OCI-LY3 (cell line): ENCODE measurements around the gene MESP2.

Source experiments
- CTCF ChIP-seq: fragments of 200-600, 300-600 bp; sonication (generic); IDR thresholded peaks from 2 replicates; pipeline ENCODE4 v1.5.1; 2014; ENCODE audit warnings: antibody characterized with exemption, low read length, low read depth
- EZH2phosphoT487 ChIP-seq: fragments of 200-600 bp; shearing (Covaris generic); IDR thresholded peaks from 2 replicates; pipeline ENCODE4 v1.6.1; 2018; ENCODE audit warnings: antibody characterized with exemption, mixed run types, low read depth

GRCh38 chr15:89750560-89751542, 25.3 kb upstream of the MESP2 start, which contains the start of gene MESP1:
- TF ChIP-seq CTCF (peak; percentile 55), EZH2phosphoT487 (no peak)
